Measurements from ENCODE around the gene IFNL3.
"Not testable (repeated sequence)": the region's sequence is repeated elsewhere in the genome, so short reads cannot be mapped to it uniquely, and the experiment has no call there.

IFNL3 gene

DNA sequence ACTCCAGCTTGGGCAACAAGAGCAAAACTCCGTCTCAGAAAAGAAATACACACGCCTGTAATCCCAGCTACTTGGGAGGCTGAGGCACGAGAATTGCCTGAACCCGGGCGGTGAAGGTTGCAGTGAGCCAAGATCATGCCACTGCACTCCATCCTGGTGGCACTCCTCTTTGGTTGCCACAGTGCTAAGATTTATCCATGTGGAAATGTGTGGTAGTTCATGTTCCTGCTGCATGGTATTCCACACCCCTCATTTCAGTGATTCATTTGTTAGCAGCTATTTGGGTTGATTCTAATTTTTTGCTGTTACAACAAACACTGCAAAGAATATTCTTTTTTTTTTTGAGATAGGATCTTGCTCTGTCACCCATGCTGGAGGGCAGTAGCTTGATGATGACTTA is 12.1 kb downstream of the IFNL3 start:
- Histone ChIP-seq H3K36me3 (ENCODE audit: control insufficient read depth, insufficient read depth, low read length) (no peaks in the 10 kb centered on the region), H3K4me1 (ENCODE audit: control insufficient read depth, insufficient read depth, low read length) (no peaks in the 10 kb centered on the region), H3K27me3 (ENCODE audit: control insufficient read depth, insufficient read depth, low read length) (no peaks in the 10 kb centered on the region), H3K9me3 (ENCODE audit: control insufficient read depth, insufficient read depth, low read length) (no peaks in the 10 kb centered on the region), H3K9ac (ENCODE audit: low read depth, low read length) (no peak overlapping the region), H3K4me3 (ENCODE audit: low read depth, low read length) (no peak overlapping the region)

DNA sequence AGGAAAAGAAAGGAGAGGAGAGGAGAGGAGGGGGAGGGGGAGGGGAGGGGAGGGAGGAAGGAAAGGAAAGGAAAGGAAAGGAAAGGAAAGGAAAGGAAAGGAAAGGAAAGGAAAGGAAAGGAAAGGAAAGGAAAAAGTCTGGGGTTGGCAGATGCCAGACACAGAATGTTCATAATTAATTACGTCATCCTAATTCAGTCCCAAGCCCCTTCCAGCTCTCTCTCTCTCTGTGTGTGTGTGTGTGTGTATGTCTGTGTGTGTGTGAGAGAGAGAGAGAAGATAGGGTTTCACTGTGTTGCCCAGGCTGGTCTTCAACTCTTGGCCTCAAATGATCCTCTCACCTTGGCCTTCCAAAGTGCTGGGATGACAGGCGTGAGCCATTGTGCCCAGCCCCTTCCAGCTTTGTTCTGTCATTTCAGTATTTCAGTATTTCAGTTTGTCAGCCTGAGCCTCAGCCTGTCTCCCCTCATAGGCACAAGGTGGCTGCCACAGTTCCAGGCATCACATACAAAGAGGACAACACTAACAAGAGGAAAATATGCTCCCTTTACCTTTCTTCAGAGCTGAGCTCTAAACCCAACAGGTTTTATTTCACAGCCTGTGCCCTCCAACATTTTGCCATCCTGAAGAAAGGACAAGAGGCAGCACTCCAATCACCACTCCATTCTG is 14.6 kb downstream of the IFNL3 start:
- no peaks in the 10 kb centered on the region for H3K27me3 ChIP-seq (ENCODE audit: control insufficient read depth, insufficient read depth, low read length)

DNA sequence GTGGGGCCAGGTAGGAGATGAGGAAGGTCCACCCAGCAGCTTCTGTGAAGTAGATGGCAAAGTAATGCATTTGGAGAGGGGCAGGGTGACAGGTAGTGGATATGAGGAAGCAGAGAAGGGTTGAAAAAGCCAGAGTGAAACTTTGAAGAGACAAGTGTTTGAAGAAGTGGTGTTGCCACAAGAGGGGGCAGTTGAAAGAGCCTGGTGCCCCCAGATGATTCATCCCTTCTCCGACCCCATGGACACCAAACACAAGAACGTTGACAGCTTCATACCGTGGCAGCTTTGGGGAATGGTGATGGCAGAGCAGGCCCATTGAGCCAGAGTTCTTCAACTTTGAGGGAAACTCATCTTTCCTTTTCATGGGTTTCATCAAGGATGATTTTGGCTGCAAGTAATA is 19.9 kb downstream of the IFNL3 start:
- Histone ChIP-seq H3K9me3 (ENCODE audit: control insufficient read depth, insufficient read depth, low read length) (no peaks in the 10 kb centered on the region), H3K9ac (ENCODE audit: low read depth, low read length) (no peak overlapping the region), H3K4me3 (ENCODE audit: low read depth, low read length) (no peak overlapping the region), H3K27me3 (ENCODE audit: control insufficient read depth, insufficient read depth, low read length) (peaks cover 9% of the 10 kb centered on the region), H3K4me1 (ENCODE audit: control insufficient read depth, insufficient read depth, low read length) (no peaks in the 10 kb centered on the region), H3K36me3 (ENCODE audit: control insufficient read depth, insufficient read depth, low read length) (no peaks in the 10 kb centered on the region)

More for the DNA sequence above, 14.6 kb downstream of the IFNL3 start:
- Histone ChIP-seq H3K9me3 (ENCODE audit: control insufficient read depth, insufficient read depth, low read length) (no peaks in the 10 kb centered on the region), H3K4me3 (ENCODE audit: low read depth, low read length) (no peak overlapping the region), H3K36me3 (ENCODE audit: control insufficient read depth, insufficient read depth, low read length) (no peaks in the 10 kb centered on the region), H3K4me1 (ENCODE audit: control insufficient read depth, insufficient read depth, low read length) (no peaks in the 10 kb centered on the region), H3K9ac (ENCODE audit: low read depth, low read length) (no peak overlapping the region)

DNA sequence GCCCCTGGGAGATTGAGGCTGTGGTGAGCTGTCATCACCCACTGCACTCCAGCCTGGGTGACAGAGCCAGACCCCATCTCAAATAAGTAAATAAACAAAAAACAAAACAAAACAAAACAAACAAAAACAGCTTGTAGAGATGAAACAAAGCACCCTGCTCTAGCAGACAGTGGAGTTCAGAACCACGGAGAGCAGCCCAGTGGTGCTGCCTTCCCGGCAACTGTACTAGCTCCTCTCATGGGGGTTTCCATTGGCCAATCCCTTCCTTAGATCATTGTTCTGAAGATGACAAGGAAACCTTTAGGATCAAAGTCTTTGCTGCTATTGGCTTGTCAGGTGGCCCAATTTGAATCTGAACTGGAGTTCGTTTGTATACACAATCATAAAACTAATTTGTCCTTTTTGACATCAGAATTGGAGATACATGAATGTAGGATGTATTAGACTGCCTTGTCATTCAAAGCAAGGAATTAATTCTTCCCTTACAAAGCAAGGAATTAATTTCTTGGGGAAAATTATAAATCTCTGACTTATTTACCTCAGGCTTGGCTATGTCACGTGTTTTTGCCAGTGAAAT is 21.0 kb downstream of the IFNL3 start:
- H3K9ac ChIP-seq (ENCODE audit: low read depth, low read length): no peak overlapping the region
- H3K9me3 ChIP-seq (ENCODE audit: control insufficient read depth, insufficient read depth, low read length): no peaks in the 10 kb centered on the region
- no peak overlapping the region for H3K4me3 ChIP-seq (ENCODE audit: low read depth, low read length)
- H3K4me1 ChIP-seq (ENCODE audit: control insufficient read depth, insufficient read depth, low read length): no peaks in the 10 kb centered on the region
- H3K27me3 ChIP-seq (ENCODE audit: control insufficient read depth, insufficient read depth, low read length): peaks cover 9% of the 10 kb centered on the region
- H3K36me3 ChIP-seq (ENCODE audit: control insufficient read depth, insufficient read depth, low read length): no peaks in the 10 kb centered on the region

DNA sequence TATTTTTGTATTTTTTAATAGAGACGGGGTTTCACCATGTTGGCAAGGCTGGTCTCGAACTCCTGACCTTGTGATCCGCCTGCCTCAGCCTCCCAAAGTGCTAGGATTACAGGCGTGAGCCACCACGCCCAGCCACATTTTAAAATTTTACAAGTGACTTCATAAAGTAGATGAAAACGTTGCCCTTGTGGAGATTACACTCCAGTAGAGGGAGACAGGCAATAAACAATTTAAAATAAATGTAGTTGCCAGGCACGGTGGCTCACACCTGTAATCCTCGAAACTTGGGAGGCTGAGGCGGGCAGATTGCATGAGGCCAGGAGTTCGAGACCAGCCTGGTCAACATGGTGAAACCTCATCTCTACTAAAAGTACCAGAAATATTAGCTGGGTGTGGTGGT is 25.7 kb downstream of the IFNL3 start:
- H3K4me1 ChIP-seq (ENCODE audit: control insufficient read depth, insufficient read depth, low read length): not testable (repeated sequence)

DNA sequence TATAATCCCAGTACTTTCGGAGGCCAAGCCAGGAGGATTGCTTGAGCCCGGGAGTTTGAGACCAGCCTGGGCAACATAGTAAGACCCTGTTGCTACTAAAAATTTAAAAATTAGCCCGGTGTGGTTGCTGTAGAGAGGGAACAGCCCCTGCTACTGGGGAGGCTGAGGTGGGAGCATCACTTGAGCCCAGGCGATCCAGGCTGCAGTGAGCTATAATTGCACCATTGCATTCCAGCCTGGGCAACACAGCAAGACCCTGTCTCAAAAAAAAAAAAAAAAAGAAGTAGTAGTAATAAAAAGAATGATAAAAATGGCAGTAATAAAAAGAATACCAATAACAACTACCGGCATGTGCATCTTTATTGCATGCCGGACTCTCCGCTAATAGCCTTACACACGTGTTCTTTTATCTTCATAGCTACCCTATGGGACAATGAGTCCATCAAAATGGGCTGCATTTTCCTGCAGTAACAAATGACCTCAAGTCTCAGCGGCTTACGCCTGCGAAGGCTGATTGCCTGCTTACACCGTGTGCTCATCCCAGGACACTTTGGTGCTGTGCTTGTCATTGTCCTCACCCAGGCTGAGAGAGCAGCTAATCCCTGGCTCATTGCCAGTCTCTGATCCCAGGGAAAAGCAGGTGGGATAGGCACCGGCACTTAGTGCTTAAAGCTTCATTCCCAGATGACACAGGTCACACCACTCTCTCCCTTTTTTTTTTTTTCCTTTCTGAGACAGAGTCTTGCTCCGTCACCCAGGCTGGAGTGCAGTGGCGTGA is 26.4 kb downstream of the IFNL3 start:
- Histone ChIP-seq H3K27me3 (ENCODE audit: control insufficient read depth, insufficient read depth, low read length) (peaks cover 9% of the 10 kb centered on the region), H3K4me3 (ENCODE audit: low read depth, low read length) (no peak overlapping the region), H3K36me3 (ENCODE audit: control insufficient read depth, insufficient read depth, low read length) (no peaks in the 10 kb centered on the region), H3K9ac (ENCODE audit: low read depth, low read length) (no peak overlapping the region), H3K4me1 (ENCODE audit: control insufficient read depth, insufficient read depth, low read length) (no peaks in the 10 kb centered on the region), H3K9me3 (ENCODE audit: control insufficient read depth, insufficient read depth, low read length) (no peaks in the 10 kb centered on the region)

More for the DNA sequence above, 25.7 kb downstream of the IFNL3 start:
- not testable (repeated sequence) for H3K4me3 ChIP-seq (ENCODE audit: low read depth, low read length); H3K9ac ChIP-seq (ENCODE audit: low read depth, low read length); H3K36me3 ChIP-seq (ENCODE audit: control insufficient read depth, insufficient read depth, low read length); H3K9me3 ChIP-seq (ENCODE audit: control insufficient read depth, insufficient read depth, low read length); H3K27me3 ChIP-seq (ENCODE audit: control insufficient read depth, insufficient read depth, low read length)

DNA sequence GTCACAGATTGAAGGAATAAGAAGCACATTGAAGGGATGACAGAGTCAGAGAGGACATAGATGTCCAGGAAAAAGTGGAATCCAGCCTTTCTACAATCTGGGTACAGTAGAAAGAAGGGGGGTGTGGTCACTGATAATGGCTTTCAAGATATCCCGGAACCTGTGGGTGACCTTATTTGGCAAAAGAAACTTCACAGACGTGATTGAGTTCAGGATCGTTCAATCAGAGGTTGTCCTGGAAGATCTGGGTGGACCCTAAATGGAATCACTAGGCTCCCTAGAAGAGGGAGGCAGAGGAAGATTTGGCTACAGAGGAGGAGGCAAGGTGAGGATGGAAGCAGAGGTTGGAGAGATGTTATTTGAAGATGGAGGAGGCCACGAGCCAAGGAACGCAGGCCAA is 27.7 kb downstream of the IFNL3 start:
- no peaks in the 10 kb centered on the region for H3K9me3 ChIP-seq (ENCODE audit: control insufficient read depth, insufficient read depth, low read length)
- no peak overlapping the region for H3K4me3 ChIP-seq (ENCODE audit: low read depth, low read length)
- H3K4me1 ChIP-seq (ENCODE audit: control insufficient read depth, insufficient read depth, low read length): no peaks in the 10 kb centered on the region
- H3K9ac ChIP-seq (ENCODE audit: low read depth, low read length): no peak overlapping the region
- H3K36me3 ChIP-seq (ENCODE audit: control insufficient read depth, insufficient read depth, low read length): no peaks in the 10 kb centered on the region
- H3K27me3 ChIP-seq (ENCODE audit: control insufficient read depth, insufficient read depth, low read length): peaks cover 8% of the 10 kb centered on the region

DNA sequence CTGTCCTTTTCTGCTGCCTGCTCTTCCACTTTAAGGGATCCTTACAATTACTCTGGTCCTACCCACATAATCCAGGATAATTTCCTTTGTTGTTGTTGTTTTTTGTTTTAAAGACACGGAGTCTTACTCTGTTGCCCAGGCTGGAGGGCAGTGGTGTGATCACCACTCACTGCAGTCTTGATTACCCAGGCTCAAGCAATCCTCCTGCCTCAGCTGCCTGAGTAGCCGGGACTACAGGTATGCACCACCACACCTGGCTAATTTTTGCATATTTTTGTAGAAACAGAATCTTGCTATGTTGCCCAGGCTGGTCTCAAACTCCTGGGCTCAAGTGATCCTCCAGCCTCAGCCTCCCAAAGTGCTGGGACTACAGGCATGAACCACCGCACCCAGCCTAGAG is 29.5 kb downstream of the IFNL3 start:
- not testable (repeated sequence) for H3K27me3 ChIP-seq (ENCODE audit: control insufficient read depth, insufficient read depth, low read length); H3K4me1 ChIP-seq (ENCODE audit: control insufficient read depth, insufficient read depth, low read length); H3K9me3 ChIP-seq (ENCODE audit: control insufficient read depth, insufficient read depth, low read length); H3K9ac ChIP-seq (ENCODE audit: low read depth, low read length); H3K36me3 ChIP-seq (ENCODE audit: control insufficient read depth, insufficient read depth, low read length); H3K4me3 ChIP-seq (ENCODE audit: low read depth, low read length)

DNA sequence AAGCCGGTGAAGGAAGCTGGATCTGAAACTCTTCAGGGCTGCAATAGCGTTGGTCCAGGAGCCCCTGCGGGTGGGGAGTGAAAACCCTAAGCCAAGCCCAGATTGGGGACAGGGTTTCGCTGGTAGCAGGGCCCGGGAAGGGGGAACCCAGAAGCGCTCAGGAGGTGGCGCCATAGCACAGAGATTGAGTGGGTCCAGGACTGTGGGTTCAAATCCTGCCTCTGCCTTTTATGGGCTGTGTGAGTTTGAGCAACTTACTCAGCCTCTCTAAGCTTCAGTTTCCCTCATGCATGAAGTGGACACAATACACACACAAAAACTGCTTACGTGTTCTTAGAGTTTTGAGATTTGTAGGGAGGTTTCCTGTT is 32.4 kb downstream of the IFNL3 start:
- no peaks in the 10 kb centered on the region for H3K27me3 ChIP-seq (ENCODE audit: control insufficient read depth, insufficient read depth, low read length)
- H3K4me1 ChIP-seq (ENCODE audit: control insufficient read depth, insufficient read depth, low read length): no peaks in the 10 kb centered on the region
- no peaks in the 10 kb centered on the region for H3K36me3 ChIP-seq (ENCODE audit: control insufficient read depth, insufficient read depth, low read length)
- no peak overlapping the region for H3K4me3 ChIP-seq (ENCODE audit: low read depth, low read length)
- H3K9ac ChIP-seq (ENCODE audit: low read depth, low read length): no peak overlapping the region
- no peaks in the 10 kb centered on the region for H3K9me3 ChIP-seq (ENCODE audit: control insufficient read depth, insufficient read depth, low read length)

DNA sequence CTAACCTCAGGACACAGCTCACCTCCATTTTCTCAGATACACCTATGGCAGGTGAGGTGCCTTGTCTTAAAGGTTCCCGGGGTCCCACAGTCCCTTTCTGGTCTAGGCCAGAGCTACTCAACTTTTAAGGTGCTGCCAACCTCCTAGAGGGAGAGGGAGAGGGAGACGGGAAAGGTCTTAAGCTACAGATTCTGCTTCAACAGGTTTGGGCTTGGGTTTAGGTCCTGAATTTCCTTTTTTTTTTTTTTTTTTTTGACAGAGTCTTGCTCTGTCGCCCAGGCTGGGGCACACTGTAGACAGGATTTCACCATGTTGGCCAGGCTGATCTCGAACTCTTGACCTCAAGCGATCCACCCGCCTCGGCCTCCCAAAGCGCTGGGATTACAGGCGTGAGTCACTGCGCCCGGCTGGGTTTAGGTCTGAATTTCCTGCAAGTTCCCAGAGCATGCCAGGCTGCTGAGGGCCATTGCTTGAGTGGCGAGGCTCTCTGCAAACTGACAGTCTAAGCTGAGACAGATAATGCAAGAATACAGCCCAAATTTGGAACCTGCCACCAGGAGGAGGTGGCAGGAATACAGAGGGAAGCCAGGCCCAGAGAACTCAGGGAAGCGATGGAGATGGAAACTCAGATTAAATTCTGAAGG is 33.0 kb downstream of the IFNL3 start:
- no peak overlapping the region for H3K4me3 ChIP-seq (ENCODE audit: low read depth, low read length)
- H3K36me3 ChIP-seq (ENCODE audit: control insufficient read depth, insufficient read depth, low read length): no peaks in the 10 kb centered on the region
- H3K4me1 ChIP-seq (ENCODE audit: control insufficient read depth, insufficient read depth, low read length): no peaks in the 10 kb centered on the region
- no peak overlapping the region for H3K9ac ChIP-seq (ENCODE audit: low read depth, low read length)
- no peaks in the 10 kb centered on the region for H3K9me3 ChIP-seq (ENCODE audit: control insufficient read depth, insufficient read depth, low read length)
- no peaks in the 10 kb centered on the region for H3K27me3 ChIP-seq (ENCODE audit: control insufficient read depth, insufficient read depth, low read length)

DNA sequence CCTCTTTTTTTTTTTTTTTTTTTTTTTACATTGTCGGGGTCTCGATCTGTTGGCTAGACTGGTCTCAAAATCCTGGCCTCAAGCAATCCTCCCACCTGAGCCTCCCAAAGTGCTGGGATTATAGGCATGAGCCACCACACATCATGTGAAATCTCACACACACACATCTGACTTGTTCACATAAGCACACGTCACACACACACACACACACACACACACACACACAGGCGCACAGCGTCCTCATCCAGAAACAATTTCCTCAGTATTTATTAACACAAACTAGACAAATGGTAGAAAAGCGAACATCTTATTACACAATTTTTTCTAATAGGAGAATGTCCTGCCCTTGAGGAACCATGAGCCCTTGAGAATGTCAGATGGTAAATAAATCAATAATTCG is 35.6 kb downstream of the IFNL3 start:
- Histone ChIP-seq H3K27me3 (ENCODE audit: control insufficient read depth, insufficient read depth, low read length) (peaks cover 5% of the 10 kb centered on the region), H3K9ac (ENCODE audit: low read depth, low read length) (no peak overlapping the region), H3K9me3 (ENCODE audit: control insufficient read depth, insufficient read depth, low read length) (no peaks in the 10 kb centered on the region), H3K4me3 (ENCODE audit: low read depth, low read length) (no peak overlapping the region), H3K36me3 (ENCODE audit: control insufficient read depth, insufficient read depth, low read length) (no peaks in the 10 kb centered on the region), H3K4me1 (ENCODE audit: control insufficient read depth, insufficient read depth, low read length) (no peaks in the 10 kb centered on the region)

Measured in iPS-15b (cell line).